ENCODE data around the gene IPCEF1.

- TF ChIP-seq, protein P1, sequence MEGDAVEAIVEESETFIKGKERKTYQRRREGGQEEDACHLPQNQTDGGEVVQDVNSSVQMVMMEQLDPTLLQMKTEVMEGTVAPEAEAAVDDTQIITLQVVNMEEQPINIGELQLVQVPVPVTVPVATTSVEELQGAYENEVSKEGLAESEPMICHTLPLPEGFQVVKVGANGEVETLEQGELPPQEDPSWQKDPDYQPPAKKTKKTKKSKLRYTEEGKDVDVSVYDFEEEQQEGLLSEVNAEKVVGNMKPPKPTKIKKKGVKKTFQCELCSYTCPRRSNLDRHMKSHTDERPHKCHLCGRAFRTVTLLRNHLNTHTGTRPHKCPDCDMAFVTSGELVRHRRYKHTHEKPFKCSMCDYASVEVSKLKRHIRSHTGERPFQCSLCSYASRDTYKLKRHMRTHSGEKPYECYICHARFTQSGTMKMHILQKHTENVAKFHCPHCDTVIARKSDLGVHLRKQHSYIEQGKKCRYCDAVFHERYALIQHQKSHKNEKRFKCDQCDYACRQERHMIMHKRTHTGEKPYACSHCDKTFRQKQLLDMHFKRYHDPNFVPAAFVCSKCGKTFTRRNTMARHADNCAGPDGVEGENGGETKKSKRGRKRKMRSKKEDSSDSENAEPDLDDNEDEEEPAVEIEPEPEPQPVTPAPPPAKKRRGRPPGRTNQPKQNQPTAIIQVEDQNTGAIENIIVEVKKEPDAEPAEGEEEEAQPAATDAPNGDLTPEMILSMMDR (conservative IDR thresholded peaks at IDR 0.05), result peak; percentile 63
- no peak for TF ChIP-seq EZH2 (IDR thresholded peaks at IDR 0.05; ENCODE audit: low read depth)
Measured at GRCh38 chr6:154156135-154156896, 200.3 kb downstream of the IPCEF1 start.
